ENCODE measurements around the gene GNAS. TPM values are rescaled to one million over a fixed set of nuclear protein-coding genes. Genes with fewer than 3 reads are reported as not detected.

Gene GNAS
- total and polyA plus RNA-seq, 7 donors = 700 to 1,905 (median 1,386) TPM

GRCh38 chr20:58908221-58908620, 55.7 kb downstream of the GNAS start:
- intact Hi-C loops (cut with DNase I) = loop anchor here in 1 of 2 donors (5.0 kb wide), 1 partner anchor 74 kb away; the partner anchor contains the start of gene NELFCD
- 32 to 48% (median 38%) methylated on average over 4 of the region's 4 CpGs for WGBS, 3 donors
- peak overlapping the region; percentile 50 for H3K4me3 ChIP-seq
- ATAC-seq = no peak
- no peaks in the 10 kb centered on the region for H3K27me3 ChIP-seq (ENCODE audit: insufficient read depth in 3 of 3, low read length in 2 of 3)
- peaks cover 7 to 77% of the 10 kb centered on the region in 2 donors for H3K36me3 ChIP-seq (ENCODE audit: insufficient read depth in 1 of 2, low read depth in 1 of 2)
- H3K27ac ChIP-seq = peak overlapping the region; percentile 88
- H3K4me1 ChIP-seq = peaks cover 44% of the 10 kb centered on the region
- no peak for TF ChIP-seq CTCF (IDR thresholded peaks at IDR 0.05)
- DNase-seq = no peak
- H3K9me3 ChIP-seq = no peaks in the 10 kb centered on the region

- ATAC-seq (peak in 3 of 4 donors; percentile 14 to 30 (median 22)), DNase-seq (no peak)
- peaks cover 44% of the 10 kb centered on the region for H3K4me1 ChIP-seq
- H3K27ac ChIP-seq = peak overlapping the region; percentile 88
- H3K4me3 ChIP-seq = peak overlapping the region; percentile 50
- TF ChIP-seq CTCF (IDR thresholded peaks at IDR 0.05) = no peak
- WGBS, 3 donors = 41 to 52% (median 42%) methylated on average over 9 of the region's 9 CpGs
- no peaks in the 10 kb centered on the region for H3K27me3 ChIP-seq (ENCODE audit: insufficient read depth in 3 of 3, low read length in 2 of 3)
- intact Hi-C loops (cut with DNase I) = loop anchor here in 1 of 2 donors (5.0 kb wide), 1 partner anchor 73 kb away; the partner anchor contains the start of gene NELFCD
- peaks cover 7 to 70% of the 10 kb centered on the region in 2 donors for H3K36me3 ChIP-seq (ENCODE audit: insufficient read depth in 1 of 2, low read depth in 1 of 2)
- no peaks in the 10 kb centered on the region for H3K9me3 ChIP-seq
These were observed 56.4 kb downstream of the GNAS start for GRCh38 chr20:58908941-58909340.

DNA sequence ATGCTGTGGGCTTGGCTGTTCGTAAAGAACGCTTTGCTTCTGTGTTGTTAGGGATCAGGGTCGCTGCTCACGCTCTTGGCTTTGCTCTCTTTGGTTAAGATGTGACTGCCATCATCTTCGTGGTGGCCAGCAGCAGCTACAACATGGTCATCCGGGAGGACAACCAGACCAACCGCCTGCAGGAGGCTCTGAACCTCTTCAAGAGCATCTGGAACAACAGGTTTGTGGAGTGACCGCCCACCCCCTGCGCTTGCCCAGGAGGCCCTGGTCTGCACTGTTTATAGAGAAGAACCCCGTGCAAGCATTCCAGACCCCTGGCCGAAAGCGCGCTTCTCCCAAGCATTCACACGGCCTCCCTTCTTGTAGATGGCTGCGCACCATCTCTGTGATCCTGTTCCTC, 57.1 kb downstream of the GNAS start:
- peak overlapping the region; percentile 88 for H3K27ac ChIP-seq
- ATAC-seq (no peak), DNase-seq (no peak)
- no peaks in the 10 kb centered on the region for H3K9me3 ChIP-seq
- no peak for TF ChIP-seq CTCF (IDR thresholded peaks at IDR 0.05)
- H3K4me3 ChIP-seq = no peak overlapping the region
- H3K36me3 ChIP-seq (ENCODE audit: insufficient read depth in 1 of 2, low read depth in 1 of 2) = peaks cover 7 to 64% of the 10 kb centered on the region in 2 donors
- no peaks in the 10 kb centered on the region for H3K27me3 ChIP-seq (ENCODE audit: insufficient read depth in 3 of 3, low read length in 2 of 3)
- intact Hi-C loops (cut with DNase I) = loop anchor here in 1 of 2 donors (5.0 kb wide), 1 partner anchor 73 kb away; the partner anchor contains the start of gene NELFCD
- WGBS, 3 donors = 86 to 92% (median 91%) methylated on average over 15 of the region's 15 CpGs
- peaks cover 44% of the 10 kb centered on the region for H3K4me1 ChIP-seq

GRCh38 chr20:58910473-58910872, 58.0 kb downstream of the GNAS start:
- Histone ChIP-seq H3K36me3 (ENCODE audit: insufficient read depth in 1 of 2, low read depth in 1 of 2) (peaks cover 7 to 55% of the 10 kb centered on the region in 2 donors), H3K4me3 (no peak overlapping the region), H3K4me1 (peaks cover 37% of the 10 kb centered on the region), H3K27me3 (ENCODE audit: insufficient read depth in 3 of 3, low read length in 2 of 3) (no peaks in the 10 kb centered on the region), H3K27ac (no peak overlapping the region), H3K9me3 (no peaks in the 10 kb centered on the region)
- no peak for ATAC-seq
- DNase-seq = no peak
- TF ChIP-seq CTCF (IDR thresholded peaks at IDR 0.05) = no peak
- intact Hi-C loops (cut with DNase I) = no loop called here
- 87 to 91% (median 89%) methylated on average over 14 of the region's 14 CpGs for WGBS, 3 donors

- Histone ChIP-seq H3K4me3 (no peak overlapping the region), H3K36me3 (ENCODE audit: insufficient read depth in 1 of 2, low read depth in 1 of 2) (peaks cover 5 to 46% of the 10 kb centered on the region in 2 donors), H3K27ac (no peak overlapping the region), H3K27me3 (ENCODE audit: insufficient read depth in 3 of 3, low read length in 2 of 3) (no peaks in the 10 kb centered on the region), H3K9me3 (no peaks in the 10 kb centered on the region), H3K4me1 (peaks cover 28% of the 10 kb centered on the region)
- DNase-seq (no peak), ATAC-seq (no peak)
- intact Hi-C loops (cut with DNase I) = no loop called here
- WGBS, 3 donors = 95 to 97% (median 97%) methylated on average over 2 of the region's 2 CpGs
- no peak for TF ChIP-seq CTCF (IDR thresholded peaks at IDR 0.05)
These were observed 58.8 kb downstream of the GNAS start for GRCh38 chr20:58911309-58911708.

Measured in psoas muscle (tissue), 8 donors.